MCF 10A (cell line): ENCODE measurements around the gene IFRD2. TPM values are rescaled to one million over a fixed set of nuclear protein-coding genes. Genes with fewer than 3 reads are reported as not detected.
A peak's percentile ranks its signal among the peaks of the same experiment; 100 is the strongest.

ENCODE experiments used
- BruUV-seq: library from RNA; stranded (reverse); fragments of 400-500 nt; replicated peaks from 2 replicates; lab custom pipeline; 2021; lab: Mats Ljungman, UMichigan
- CTCF ChIA-PET: fragments of 300-600 bp; sonication (Branson Sonifier 250); formaldehyde crosslinking; extraction: SDS; loops from one replicate; lab custom pipeline; 2021; ENCODE audit warnings: antibody characterized with exemption, inconsistent platforms; lab: Yijun Ruan, JAX
- POLR2A ChIA-PET: fragments of 300-600, 350-650 bp; sonication (Branson Sonifier 250); formaldehyde crosslinking; extraction: SDS; loops from one replicate; lab custom pipeline; 2020; ENCODE audit warnings: antibody characterized with exemption, inconsistent platforms; lab: Yijun Ruan, JAX
- DNase-seq: peaks from one replicate; pipeline ENCODE4 v3.0.0-alpha.2; 2018; ENCODE audit not compliant: unreplicated experiment
- H3K27ac Mint-ChIP-seq: one replicate; pipeline ENCODE4 v1.8.0; 2022; ENCODE audit warnings: mild to moderate bottlenecking, low read depth, mixed read lengths; ENCODE audit not compliant: unreplicated experiment
- H3K27me3 Mint-ChIP-seq: one replicate; pipeline ENCODE4 v1.8.0; 2022; ENCODE audit warnings: mixed read lengths; ENCODE audit not compliant: insufficient read depth, unreplicated experiment
- H3K36me3 Mint-ChIP-seq: one replicate; pipeline ENCODE4 v1.8.0; 2022; ENCODE audit warnings: mild to moderate bottlenecking, moderate library complexity, mixed read lengths; ENCODE audit not compliant: insufficient read depth, unreplicated experiment
- H3K4me1 Mint-ChIP-seq: one replicate; pipeline ENCODE4 v1.8.0; 2022; ENCODE audit warnings: mixed read lengths; ENCODE audit not compliant: insufficient read depth, unreplicated experiment
- H3K4me3 Mint-ChIP-seq: one replicate; pipeline ENCODE4 v1.8.0; 2022; ENCODE audit warnings: mild to moderate bottlenecking, moderate library complexity, mixed read lengths; ENCODE audit not compliant: unreplicated experiment
- H3K9me3 Mint-ChIP-seq: one replicate; pipeline ENCODE4 v1.8.0; 2022; ENCODE audit warnings: mixed read lengths; ENCODE audit not compliant: unreplicated experiment
- CTCF ChIP-seq: fragments of 200-600 bp; IDR thresholded peaks from one replicate; pipeline ENCODE4 v1.8.0; 2022; ENCODE audit warnings: antibody characterized with exemption, mild to moderate bottlenecking; ENCODE audit not compliant: unreplicated experiment
- intact Hi-C: fragments of 100-400 bp; cut with micrococcal nuclease; formaldehyde crosslinking; loops from 2 replicates; pipeline ENCODE4 v1.14.1; 2022
- total RNA-seq: library from RNA; stranded (reverse); gene quantifications from 2 replicates; pipeline ENCODE4 v1.2.3, GENCODE V29; 2022

The IFRD2 gene
- total RNA-seq, 1 experiment from 2014 or later = 182 TPM

DNA sequence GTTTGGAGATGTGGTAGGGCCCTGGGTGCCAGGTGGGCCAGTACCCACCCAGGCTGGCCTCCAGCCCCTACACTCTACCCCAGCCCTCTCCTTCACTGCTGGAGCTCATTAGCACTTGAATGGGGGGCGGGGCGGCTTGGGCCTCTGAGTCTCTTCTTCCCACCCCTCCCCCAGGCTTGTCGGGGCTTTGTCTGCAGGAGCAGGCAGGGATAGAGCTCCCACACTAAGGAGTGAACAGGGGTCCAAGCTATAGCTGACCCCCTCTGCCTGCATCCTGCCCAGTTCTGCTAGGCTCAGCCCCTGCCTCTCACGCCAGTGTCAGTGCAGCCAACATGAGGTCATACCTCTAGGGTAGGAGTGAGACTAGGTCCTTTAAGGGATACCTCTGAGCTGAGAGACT, 51.1 kb downstream of the IFRD2 start:
- Mint-ChIP-seq H3K27ac (peak overlapping the region; percentile 46), H3K36me3 (peaks cover 14% of the 10 kb centered on the region), H3K27me3 (no peaks in the 10 kb centered on the region), H3K9me3 (no peaks in the 10 kb centered on the region), H3K4me1 (peaks cover 48% of the 10 kb centered on the region), H3K4me3 (no peak overlapping the region)
- POLR2A ChIA-PET = interaction anchor here (1.1 kb wide), 1 partner anchor 87 kb away, joined by 4 read pairs; the partner anchor contains the start of gene TUSC2
- BruUV-seq = no TSS peak
- CTCF ChIA-PET = interaction anchor here (0.5 to 2.4 kb wide), 6 partner anchors 10 to 401 kb away, joined by 3 to 12 read pairs (median 3); no protein-coding TSS in a partner anchor
- no peak for DNase-seq
- intact Hi-C loops = no loop called here
- TF ChIP-seq CTCF = no peak

DNA sequence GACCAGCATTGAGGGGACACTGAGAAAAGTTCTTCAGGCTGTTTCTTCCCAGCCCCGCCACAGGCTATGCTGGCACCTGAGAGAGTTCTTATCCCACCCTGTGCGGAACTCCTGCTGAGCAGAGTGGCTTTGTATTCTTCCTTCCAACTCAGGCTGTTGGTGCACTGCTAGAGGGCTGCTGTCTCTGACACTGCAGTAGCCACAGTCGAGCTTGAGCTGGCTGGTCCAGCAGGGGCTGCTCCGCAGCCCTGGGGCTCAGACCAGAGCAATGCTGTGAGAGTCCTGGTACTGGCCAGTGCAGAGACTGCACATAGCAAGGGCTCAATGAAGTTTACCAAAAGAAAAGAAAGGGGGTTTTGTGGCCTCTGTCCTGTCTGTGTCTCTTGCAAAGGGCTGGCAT, 52.6 kb downstream of the IFRD2 start:
- peak overlapping the region; percentile 54 for H3K27ac Mint-ChIP-seq
- intact Hi-C loops = no loop called here
- peaks cover 40% of the 10 kb centered on the region for H3K4me1 Mint-ChIP-seq
- ChIA-PET CTCF (interaction anchor here (1.4 to 2.4 kb wide), 2 partner anchors 10 to 12 kb away, joined by 6 to 12 read pairs; no protein-coding TSS in a partner anchor), POLR2A (interaction anchor here (0.6 to 0.7 kb wide), 2 partner anchors 9 to 12 kb away, joined by 3 to 4 read pairs; no protein-coding TSS in a partner anchor)
- no peaks in the 10 kb centered on the region for H3K9me3 Mint-ChIP-seq
- no TSS peak for BruUV-seq
- H3K36me3 Mint-ChIP-seq = peaks cover 14% of the 10 kb centered on the region
- no peak overlapping the region for H3K4me3 Mint-ChIP-seq
- TF ChIP-seq CTCF = no peak
- DNase-seq = no peak
- H3K27me3 Mint-ChIP-seq = no peaks in the 10 kb centered on the region

GRCh38 chr3:50238549-50239026, 53.6 kb downstream of the IFRD2 start:
- Mint-ChIP-seq H3K9me3 (no peaks in the 10 kb centered on the region), H3K27ac (peak overlapping the region; percentile 83), H3K36me3 (peaks cover 14% of the 10 kb centered on the region), H3K4me3 (peak overlapping the region; percentile 98), H3K27me3 (no peaks in the 10 kb centered on the region), H3K4me1 (peaks cover 43% of the 10 kb centered on the region)
- CTCF ChIA-PET = interaction anchor here (1.0 to 4.3 kb wide), 4 partner anchors 8 to 18 kb away, joined by 3 to 36 read pairs (median 18); no protein-coding TSS in a partner anchor
- TF ChIP-seq CTCF = no peak
- POLR2A ChIA-PET = interaction anchor here (0.6 to 4.8 kb wide), 7 partner anchors 10 to 1736 kb away, joined by 3 to 102 read pairs (median 4); partner anchors contain the start of genes ABHD14A, HYAL3 and NAA80
- DNase-seq = peak; percentile 85
- no TSS peak for BruUV-seq
- intact Hi-C loops = no loop called here

DNA sequence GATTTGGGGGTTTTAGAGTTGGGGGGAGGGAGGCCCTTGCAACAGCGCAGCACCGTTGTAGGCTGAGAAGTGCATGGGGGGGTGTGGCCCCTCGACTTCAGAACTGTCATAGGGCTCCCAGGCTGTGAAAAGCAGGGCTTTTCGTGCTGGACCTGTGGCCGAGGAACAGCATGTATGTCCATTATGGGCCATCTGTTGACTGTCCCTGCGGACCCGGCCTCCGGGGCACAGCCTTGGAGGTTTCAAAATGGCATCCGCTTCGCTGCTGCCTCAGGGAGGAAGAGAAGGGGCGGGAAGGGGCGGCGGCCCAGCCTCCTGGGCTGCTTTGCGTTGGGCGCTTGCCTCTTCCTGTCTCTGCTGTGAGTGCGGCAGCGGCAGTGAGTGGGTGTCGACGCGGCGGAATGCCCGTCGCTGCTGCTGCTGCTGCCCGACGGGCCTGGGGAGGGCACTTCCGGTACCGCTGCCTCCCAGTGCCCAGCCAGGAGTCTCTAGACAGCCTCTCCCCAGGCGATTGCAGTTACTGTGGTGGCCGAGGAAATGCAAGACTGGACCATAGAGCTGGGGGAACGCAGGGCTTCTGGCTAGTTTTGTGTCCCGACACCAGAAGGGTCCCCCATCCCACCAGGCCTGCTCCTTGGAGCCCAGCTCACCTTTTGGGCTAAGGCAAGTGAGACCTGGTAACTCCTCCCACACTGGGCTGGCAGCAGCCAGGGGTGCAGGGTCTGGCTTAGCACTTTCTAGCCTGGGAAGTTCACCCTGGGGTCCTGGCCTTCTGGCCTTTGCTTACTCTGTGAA, 54.3 kb downstream of the IFRD2 start:
- no peak for TF ChIP-seq CTCF
- peaks cover 14% of the 10 kb centered on the region for H3K36me3 Mint-ChIP-seq
- intact Hi-C loops = no loop called here
- no peaks in the 10 kb centered on the region for H3K9me3 Mint-ChIP-seq
- no TSS peak for BruUV-seq
- H3K27me3 Mint-ChIP-seq = no peaks in the 10 kb centered on the region
- peak; percentile 88 for DNase-seq
- ChIA-PET POLR2A (interaction anchor here (0.6 to 4.8 kb wide), 10 partner anchors 10 to 1737 kb away, joined by 3 to 102 read pairs (median 4); partner anchors contain the start of genes ABHD14A, HYAL3, NAA80 and TUSC2), CTCF (interaction anchor here (0.6 to 4.3 kb wide), 7 partner anchors 9 to 86 kb away, joined by 3 to 36 read pairs (median 3); no protein-coding TSS in a partner anchor)
- peaks cover 49% of the 10 kb centered on the region for H3K4me1 Mint-ChIP-seq
- peak overlapping the region; percentile 98 for H3K4me3 Mint-ChIP-seq
- peak overlapping the region; percentile 83 for H3K27ac Mint-ChIP-seq
